Ishikawa (cell line): ENCODE results near the gene PNLIPRP2.

Experiments
- CEBPB ChIP-seq: IDR thresholded peaks from 2 replicates; pipeline ENCODE4 v1.6.1; 2012
- CREB1 ChIP-seq: IDR thresholded peaks from 2 replicates; pipeline ENCODE4 v1.6.1; 2012; ENCODE audit warnings: low read depth
- EGR1 ChIP-seq: IDR thresholded peaks from 2 replicates; pipeline ENCODE4 v1.6.1; 2012
- EP300 ChIP-seq: IDR thresholded peaks from 2 replicates; pipeline ENCODE4 v1.6.1; 2012; ENCODE audit warnings: borderline replicate concordance
- FOXM1 ChIP-seq: IDR thresholded peaks from 2 replicates; pipeline ENCODE4 v1.6.1; 2012; ENCODE audit warnings: low read depth, borderline replicate concordance
- MAX ChIP-seq: IDR thresholded peaks from 2 replicates; pipeline ENCODE4 v1.6.1; 2012
- NFIC ChIP-seq: IDR thresholded peaks from 2 replicates; pipeline ENCODE4 v1.6.1; 2012
- REST ChIP-seq: IDR thresholded peaks from 2 replicates; pipeline ENCODE4 v1.6.1; 2012; ENCODE audit warnings: low read depth, mild to moderate bottlenecking
- TAF1 ChIP-seq: IDR thresholded peaks from 2 replicates; pipeline ENCODE4 v1.6.1; 2012; ENCODE audit warnings: low read depth, mild to moderate bottlenecking
- TCF12 ChIP-seq: IDR thresholded peaks from 2 replicates; pipeline ENCODE4 v1.6.1; 2012; ENCODE audit warnings: low read depth
- TEAD4 ChIP-seq: IDR thresholded peaks from 2 replicates; pipeline ENCODE4 v1.6.1; 2012
- TF ChIP-seq, protein P1 (sequence below): IDR thresholded peaks from 2 replicates; pipeline ENCODE4 v1.6.1; 2012

DNA sequence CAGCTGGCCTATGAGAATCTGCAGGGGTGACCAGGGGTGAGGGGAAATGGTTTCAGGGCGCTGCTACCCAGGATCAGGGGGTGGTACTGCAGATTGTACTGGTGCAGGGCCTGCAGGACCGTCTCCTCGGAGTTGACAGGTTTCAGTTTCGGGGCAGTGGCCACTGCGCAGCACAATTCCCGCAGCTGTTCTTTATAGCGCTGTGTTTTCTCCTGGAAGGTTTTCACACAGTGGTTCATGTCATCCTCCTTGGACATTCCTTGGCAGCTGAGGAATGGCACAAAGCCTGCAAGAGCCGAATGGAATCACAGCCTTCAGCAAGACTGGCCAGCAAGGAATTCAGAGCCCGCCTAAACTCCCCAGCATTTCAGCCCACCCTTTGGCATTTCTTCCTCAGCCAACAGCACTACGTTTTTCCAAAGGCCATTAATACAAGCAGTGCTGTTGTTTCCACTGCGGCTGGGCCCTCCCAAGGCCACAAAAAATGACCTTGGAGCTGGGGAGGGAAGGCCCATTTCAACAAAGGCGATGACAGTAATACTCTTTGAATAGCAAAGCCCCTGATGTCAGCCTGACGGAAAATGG lies 44.9 kb downstream of the PNLIPRP2 start:
- TF ChIP-seq TAF1 (no peak), CREB1 (no peak), EP300 (no peak), FOXM1 (no peak), MAX (no peak), CEBPB (no peak), TEAD4 (no peak), REST (no peak), EGR1 (no peak), TCF12 (no peak), NFIC (no peak)
- TF ChIP-seq, protein P1, sequence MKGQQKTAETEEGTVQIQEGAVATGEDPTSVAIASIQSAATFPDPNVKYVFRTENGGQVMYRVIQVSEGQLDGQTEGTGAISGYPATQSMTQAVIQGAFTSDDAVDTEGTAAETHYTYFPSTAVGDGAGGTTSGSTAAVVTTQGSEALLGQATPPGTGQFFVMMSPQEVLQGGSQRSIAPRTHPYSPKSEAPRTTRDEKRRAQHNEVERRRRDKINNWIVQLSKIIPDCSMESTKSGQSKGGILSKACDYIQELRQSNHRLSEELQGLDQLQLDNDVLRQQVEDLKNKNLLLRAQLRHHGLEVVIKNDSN: no peak
